Prostate gland (tissue), 2 donors: ENCODE measurements around the gene CES5A.

Experiments used
- CTCF ChIP-seq, 4 experiments: fragments of 200-600 bp in 2 of 4; fragments of 450-650 bp in 2 of 4; sonication (generic) in 2 of 4; IDR thresholded peaks; 1 replicate in 3 of 4; 2 replicates in 1 of 4; pipeline ENCODE4 v1.5.1; 2016 to 2019; ENCODE audit warnings: antibody characterized with exemption in 4 of 4, mild to moderate bottlenecking in 2 of 4, moderate library complexity in 2 of 4
- POLR2A ChIP-seq: fragments of 450-650 bp; IDR thresholded peaks from one replicate; pipeline ENCODE4 v1.6.1; 2016; ENCODE audit warnings: antibody characterized with exemption, mild to moderate bottlenecking
- POLR2AphosphoS5 ChIP-seq: sonication (generic); formaldehyde crosslinking; IDR thresholded peaks from one replicate; pipeline ENCODE4 v1.6.1; 2017; ENCODE audit warnings: antibody characterized with exemption

DNA sequence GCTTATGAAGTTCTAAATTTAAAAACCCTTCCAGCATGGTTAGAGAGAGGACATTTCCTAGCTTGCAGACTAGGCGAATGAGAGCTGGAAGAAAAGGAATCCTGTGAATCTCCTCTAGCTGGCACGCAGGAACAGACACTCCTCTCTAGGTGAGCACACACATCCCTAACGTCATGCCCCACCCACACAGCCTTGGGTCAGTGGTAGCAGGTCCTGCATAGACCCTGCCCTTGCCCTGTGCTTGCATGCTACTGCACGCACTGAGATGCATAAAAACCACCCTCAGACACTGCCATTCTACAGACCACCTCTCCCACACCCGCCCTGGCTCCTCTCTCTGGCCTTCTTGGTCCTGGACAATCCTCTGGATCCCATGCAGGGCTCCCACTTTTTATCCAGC, 65.8 kb downstream of the CES5A start:
- TF ChIP-seq POLR2AphosphoS5 (no peak), CTCF (IDR thresholded peaks at IDR 0.05) (no peak), POLR2A (no peak)
